ENCODE measurements around the gene PGM1. TPM values are rescaled to one million over a fixed set of nuclear protein-coding genes. Genes with fewer than 3 reads are reported as not detected.
A peak's percentile ranks its signal among the peaks of the same experiment; 100 is the strongest.

Gene PGM1
- polyA plus RNA-seq, 1 donor from 2014 or later = 24.7 TPM

DNA sequence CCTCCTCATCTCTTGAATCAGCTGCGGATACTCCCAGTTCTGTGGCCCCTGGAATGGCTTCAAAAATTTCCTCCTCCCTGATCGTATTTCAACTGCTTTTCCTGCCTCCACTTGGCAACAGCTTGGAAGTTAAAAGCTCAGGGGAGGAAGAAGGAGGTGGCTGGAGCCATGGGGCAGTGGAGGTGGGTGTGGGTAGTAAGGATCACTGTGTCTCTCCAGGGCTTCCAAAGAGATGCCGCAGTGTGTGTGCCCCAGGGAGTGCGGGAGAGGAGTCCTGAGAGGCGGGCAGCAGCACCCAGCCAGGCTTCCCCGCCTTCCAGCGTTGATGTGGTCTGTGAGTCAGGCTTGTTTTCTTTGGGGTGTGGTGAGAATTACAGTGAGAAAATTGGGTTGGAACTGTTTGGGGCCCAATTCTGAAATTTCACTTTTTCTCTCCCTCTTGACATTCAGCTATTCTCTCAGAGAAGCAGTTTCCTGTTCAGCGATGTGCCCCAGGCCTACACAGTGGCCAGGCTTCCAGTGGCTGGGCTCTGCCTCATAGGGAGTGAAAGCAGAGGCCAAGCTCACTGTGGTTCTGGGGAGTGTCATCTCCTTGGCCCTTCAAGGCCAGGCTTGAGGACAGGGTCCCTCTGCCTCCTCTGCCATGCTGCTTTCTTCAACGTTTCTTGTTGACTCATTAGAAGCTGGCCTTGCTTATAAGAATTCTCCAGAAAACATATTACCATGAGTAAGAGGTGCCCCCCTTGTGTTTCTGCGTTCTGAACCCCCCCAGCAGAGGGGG lies 69.0 kb downstream of the PGM1 start:
- Mint-ChIP-seq H3K4me1 (no peaks in the 10 kb centered on the region), H3K9me3 (peaks cover 2 to 7% (median 2%) of the 10 kb centered on the region in 3 donors), H3K36me3 (peaks cover 19% of the 10 kb centered on the region), H3K27ac (no peak overlapping the region), H3K4me3 (no peak overlapping the region), H3K27me3 (no peaks in the 10 kb centered on the region)

GRCh38 chr1:63662841-63663240 lies 69.6 kb downstream of the PGM1 start:
- Mint-ChIP-seq H3K36me3 (peaks cover 19% of the 10 kb centered on the region), H3K9me3 (peaks cover 2 to 7% (median 2%) of the 10 kb centered on the region in 3 donors), H3K4me1 (no peaks in the 10 kb centered on the region), H3K27ac (no peak overlapping the region), H3K4me3 (no peak overlapping the region), H3K27me3 (no peaks in the 10 kb centered on the region)

GRCh38 chr1:63663301-63663700 lies 70.1 kb downstream of the PGM1 start:
- no peaks in the 10 kb centered on the region for H3K27me3 Mint-ChIP-seq
- H3K27ac Mint-ChIP-seq = no peak overlapping the region
- no peaks in the 10 kb centered on the region for H3K4me1 Mint-ChIP-seq
- peaks cover 19% of the 10 kb centered on the region for H3K36me3 Mint-ChIP-seq
- H3K9me3 Mint-ChIP-seq = peaks cover 2 to 7% (median 2%) of the 10 kb centered on the region in 3 donors
- no peak overlapping the region for H3K4me3 Mint-ChIP-seq

GRCh38 chr1:63663873-63664272 lies 70.7 kb downstream of the PGM1 start:
- Mint-ChIP-seq H3K27me3 (no peaks in the 10 kb centered on the region), H3K27ac (no peak overlapping the region), H3K9me3 (peaks cover 0 to 7% (median 2%) of the 10 kb centered on the region in 3 donors), H3K36me3 (peaks cover 18% of the 10 kb centered on the region), H3K4me3 (no peak overlapping the region), H3K4me1 (no peaks in the 10 kb centered on the region)

GRCh38 chr1:63664742-63665141 lies 71.5 kb downstream of the PGM1 start:
- Mint-ChIP-seq H3K27me3 (no peaks in the 10 kb centered on the region), H3K9me3 (peaks cover 0 to 7% (median 2%) of the 10 kb centered on the region in 3 donors), H3K4me3 (no peak overlapping the region), H3K27ac (no peak overlapping the region), H3K36me3 (peaks cover 17% of the 10 kb centered on the region), H3K4me1 (no peaks in the 10 kb centered on the region)

- H3K27me3 Mint-ChIP-seq = no peaks in the 10 kb centered on the region
- H3K4me3 Mint-ChIP-seq = no peak overlapping the region
- no peak overlapping the region for H3K27ac Mint-ChIP-seq
- peaks cover 17% of the 10 kb centered on the region for H3K36me3 Mint-ChIP-seq
- H3K9me3 Mint-ChIP-seq = peaks cover 0 to 7% (median 2%) of the 10 kb centered on the region in 3 donors
- H3K4me1 Mint-ChIP-seq = no peaks in the 10 kb centered on the region
These were observed 72.2 kb downstream of the PGM1 start for GRCh38 chr1:63665410-63665809.

DNA sequence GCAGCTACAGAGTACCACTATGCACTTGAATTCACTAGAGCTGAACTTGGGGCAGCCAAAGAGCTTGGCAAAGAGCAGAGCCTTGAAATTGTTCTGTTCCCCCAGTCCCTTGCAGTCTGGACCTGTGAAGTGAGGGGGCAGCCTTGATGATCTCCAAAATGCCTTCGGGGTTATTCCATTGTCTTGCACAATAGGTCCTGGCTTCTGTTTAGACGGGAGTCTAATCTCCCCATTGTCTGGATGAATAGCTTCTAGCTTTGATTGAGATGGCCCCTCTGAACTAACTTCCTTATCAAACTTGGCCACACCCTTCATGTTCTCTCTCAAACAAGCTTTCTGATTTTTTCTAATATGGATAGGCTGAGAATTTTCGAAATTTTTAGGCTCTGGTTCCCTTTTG lies 72.6 kb downstream of the PGM1 start:
- Mint-ChIP-seq H3K9me3 (peaks cover 0 to 7% (median 2%) of the 10 kb centered on the region in 3 donors), H3K36me3 (peaks cover 17% of the 10 kb centered on the region), H3K4me1 (no peaks in the 10 kb centered on the region), H3K27me3 (no peaks in the 10 kb centered on the region), H3K27ac (peak overlapping the region in 1 of 3 donors; percentile 26), H3K4me3 (no peak overlapping the region)

DNA sequence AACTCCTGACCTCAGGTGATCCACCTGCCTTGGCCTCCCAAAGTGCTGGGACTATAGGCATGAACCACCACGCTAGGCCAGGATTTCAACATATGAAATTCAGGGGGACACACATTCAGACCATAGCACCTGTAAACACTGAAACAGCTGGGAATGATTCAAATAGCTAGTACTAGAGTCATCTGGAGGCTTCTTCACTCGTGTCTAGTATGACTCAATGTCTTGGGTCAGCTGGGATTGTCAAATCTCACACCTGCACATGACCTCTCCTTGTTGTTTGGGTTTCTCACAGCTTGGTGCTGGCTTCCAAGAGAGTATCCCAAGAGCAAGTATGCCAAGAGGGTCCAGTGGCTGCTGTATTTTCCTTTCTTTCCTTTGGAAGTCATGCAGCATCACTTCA lies 75.1 kb downstream of the PGM1 start:
- Mint-ChIP-seq H3K9me3 (peaks cover 0 to 7% (median 2%) of the 10 kb centered on the region in 3 donors), H3K27ac (no peak overlapping the region), H3K36me3 (peaks cover 14% of the 10 kb centered on the region), H3K4me3 (no peak overlapping the region), H3K4me1 (no peaks in the 10 kb centered on the region), H3K27me3 (no peaks in the 10 kb centered on the region)

DNA sequence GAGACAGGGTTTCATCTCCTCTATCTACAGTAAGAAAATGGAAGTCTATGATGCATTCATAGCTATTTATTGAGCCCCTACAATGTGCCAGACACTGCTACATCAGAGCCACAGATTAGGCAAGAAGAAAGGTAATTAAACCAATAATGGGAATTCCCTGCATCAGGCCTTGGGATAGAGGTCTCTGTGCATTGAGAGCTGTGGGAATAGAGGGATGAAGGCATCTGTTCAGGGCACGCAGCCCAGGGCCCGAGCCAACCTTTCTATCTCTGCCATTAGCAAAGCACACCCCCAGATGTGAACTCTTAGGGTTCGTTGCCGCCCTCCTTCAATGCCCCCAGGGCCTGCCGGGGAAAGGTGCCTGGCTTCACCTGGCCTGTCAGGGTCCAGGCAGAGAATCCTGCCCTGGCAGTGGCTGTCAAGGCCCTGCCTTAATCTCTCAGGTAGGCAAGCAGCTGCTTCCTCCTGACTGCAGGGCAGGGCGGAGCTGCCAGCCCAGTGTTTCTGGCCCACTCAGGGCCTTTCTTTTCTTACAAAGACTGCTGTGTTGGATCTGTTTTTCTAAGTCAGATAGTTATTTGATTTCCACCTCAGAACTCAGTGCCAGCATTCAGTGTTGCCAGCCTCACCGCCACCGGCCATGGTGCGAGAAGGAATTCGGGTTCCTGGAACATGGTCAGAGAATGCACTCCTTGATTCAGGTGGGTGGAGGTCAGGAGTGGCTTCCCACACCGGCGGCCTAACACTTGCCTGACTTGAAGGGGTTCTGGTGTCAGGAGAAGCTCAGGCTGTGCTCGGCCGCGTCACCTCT lies 76.1 kb downstream of the PGM1 start:
- H3K27me3 Mint-ChIP-seq = no peaks in the 10 kb centered on the region
- H3K9me3 Mint-ChIP-seq = peaks cover 0 to 3% (median 0%) of the 10 kb centered on the region in 3 donors
- no peak overlapping the region for H3K4me3 Mint-ChIP-seq
- H3K27ac Mint-ChIP-seq = no peak overlapping the region
- no peaks in the 10 kb centered on the region for H3K4me1 Mint-ChIP-seq
- H3K36me3 Mint-ChIP-seq = peaks cover 11% of the 10 kb centered on the region

DNA sequence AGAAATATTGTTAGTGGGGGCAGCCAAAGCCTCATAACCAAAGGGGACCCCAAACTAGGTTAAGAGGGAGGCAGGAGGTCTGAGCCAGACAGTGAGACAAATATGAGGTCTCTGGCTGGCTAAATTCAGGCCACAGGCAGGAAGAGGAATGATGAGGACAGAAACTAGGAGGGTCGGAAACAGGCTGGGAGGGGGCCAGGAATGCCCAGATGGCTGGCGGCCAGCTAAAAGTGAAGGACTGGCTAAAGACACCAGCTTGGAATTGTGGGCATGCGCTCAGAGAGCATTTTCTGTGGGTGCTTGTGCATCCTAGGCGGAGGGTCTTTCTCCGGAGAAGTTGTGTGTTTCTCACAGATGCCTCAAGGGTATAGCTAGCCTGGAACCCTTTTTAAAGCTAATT lies 77.0 kb downstream of the PGM1 start:
- Mint-ChIP-seq H3K36me3 (peaks cover 4% of the 10 kb centered on the region), H3K27me3 (no peaks in the 10 kb centered on the region), H3K27ac (no peak overlapping the region), H3K4me3 (no peak overlapping the region), H3K9me3 (no peaks in the 10 kb centered on the region), H3K4me1 (no peaks in the 10 kb centered on the region)

DNA sequence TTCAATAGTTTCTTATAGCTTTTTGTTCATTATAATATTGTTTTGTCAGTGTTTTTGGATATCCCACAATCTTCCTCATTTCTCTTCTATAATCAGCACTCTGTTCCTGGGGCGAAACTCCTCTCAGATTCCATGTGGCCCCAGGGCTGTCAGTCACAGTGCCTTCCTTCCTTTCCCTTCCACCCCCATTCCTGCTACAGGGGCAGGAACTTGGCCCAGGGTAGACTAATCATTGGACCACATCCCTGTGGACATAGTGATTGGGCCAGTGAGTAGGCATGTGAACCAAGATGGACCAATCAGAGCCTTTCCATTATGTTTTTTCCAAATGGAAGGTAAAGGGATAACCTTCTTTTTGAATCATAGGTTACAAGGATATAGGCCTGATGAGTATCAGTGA lies 78.3 kb downstream of the PGM1 start:
- peaks cover 4% of the 10 kb centered on the region for H3K36me3 Mint-ChIP-seq
- H3K4me3 Mint-ChIP-seq = no peak overlapping the region
- H3K9me3 Mint-ChIP-seq = no peaks in the 10 kb centered on the region
- no peak overlapping the region for H3K27ac Mint-ChIP-seq
- H3K4me1 Mint-ChIP-seq = no peaks in the 10 kb centered on the region
- H3K27me3 Mint-ChIP-seq = no peaks in the 10 kb centered on the region

DNA sequence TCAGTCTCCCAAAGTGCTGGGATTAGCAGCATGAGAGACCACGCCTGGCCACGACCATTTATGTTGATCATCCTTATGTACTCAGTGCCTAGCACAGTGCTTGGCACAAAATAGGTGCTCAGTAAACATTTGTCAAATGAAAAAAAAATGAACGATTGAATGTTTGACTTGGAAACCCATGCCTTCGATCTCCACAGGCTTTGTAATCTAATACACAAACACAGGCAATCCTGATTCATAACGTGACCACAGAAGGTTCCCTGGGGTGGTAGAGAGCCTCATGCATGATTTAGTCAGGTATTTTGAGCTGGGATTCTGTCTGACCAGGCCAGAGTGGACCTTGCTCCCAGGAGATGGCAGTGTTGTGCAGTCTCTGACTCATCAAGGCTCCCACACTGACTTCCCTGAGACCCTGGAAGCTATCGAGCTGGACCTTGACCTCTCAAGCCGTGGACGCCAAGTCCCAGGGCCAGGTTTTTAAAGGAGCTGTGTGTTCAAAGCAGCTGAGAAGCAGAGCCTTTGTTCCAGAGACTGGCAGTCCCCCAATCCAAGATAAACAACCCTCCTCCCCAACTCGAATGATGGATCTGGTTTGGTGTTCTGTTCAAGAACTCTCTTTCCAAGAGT lies 81.1 kb downstream of the PGM1 start:
- Mint-ChIP-seq H3K27me3 (peaks cover 2% of the 10 kb centered on the region), H3K27ac (no peak overlapping the region), H3K4me1 (no peaks in the 10 kb centered on the region), H3K36me3 (peaks cover 3% of the 10 kb centered on the region), H3K9me3 (peaks cover 0 to 7% (median 2%) of the 10 kb centered on the region in 3 donors), H3K4me3 (no peak overlapping the region)

DNA sequence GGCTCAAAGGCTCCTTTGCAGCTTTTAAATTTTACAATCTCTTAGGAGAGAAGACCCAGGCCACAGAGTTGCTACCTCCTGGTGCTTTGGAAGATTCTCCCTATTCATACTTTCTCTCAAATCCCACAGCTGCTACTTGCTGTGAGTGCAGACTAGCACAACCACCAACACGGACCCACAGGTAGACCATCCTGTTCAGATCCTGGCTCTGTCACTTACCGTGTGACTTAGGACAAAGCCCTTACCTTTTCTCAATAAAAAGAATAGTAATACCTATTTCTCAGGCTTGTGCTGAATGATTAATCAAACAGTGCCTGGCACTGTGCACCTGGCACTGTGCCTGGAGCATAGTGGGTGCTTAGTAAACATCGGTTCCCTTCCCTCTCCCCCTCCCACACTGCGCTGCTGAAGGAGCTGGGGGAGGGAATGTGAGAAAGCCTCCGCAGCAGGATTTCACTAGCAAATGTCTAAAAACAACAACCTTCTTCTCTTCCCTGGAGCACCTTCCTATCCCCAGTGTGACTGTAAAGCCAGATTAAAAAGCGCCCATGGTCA lies 81.7 kb downstream of the PGM1 start:
- Mint-ChIP-seq H3K27ac (no peak overlapping the region), H3K4me3 (no peak overlapping the region), H3K9me3 (peaks cover 0 to 8% (median 7%) of the 10 kb centered on the region in 3 donors), H3K27me3 (peaks cover 2% of the 10 kb centered on the region), H3K4me1 (no peaks in the 10 kb centered on the region), H3K36me3 (peaks cover 3% of the 10 kb centered on the region)

DNA sequence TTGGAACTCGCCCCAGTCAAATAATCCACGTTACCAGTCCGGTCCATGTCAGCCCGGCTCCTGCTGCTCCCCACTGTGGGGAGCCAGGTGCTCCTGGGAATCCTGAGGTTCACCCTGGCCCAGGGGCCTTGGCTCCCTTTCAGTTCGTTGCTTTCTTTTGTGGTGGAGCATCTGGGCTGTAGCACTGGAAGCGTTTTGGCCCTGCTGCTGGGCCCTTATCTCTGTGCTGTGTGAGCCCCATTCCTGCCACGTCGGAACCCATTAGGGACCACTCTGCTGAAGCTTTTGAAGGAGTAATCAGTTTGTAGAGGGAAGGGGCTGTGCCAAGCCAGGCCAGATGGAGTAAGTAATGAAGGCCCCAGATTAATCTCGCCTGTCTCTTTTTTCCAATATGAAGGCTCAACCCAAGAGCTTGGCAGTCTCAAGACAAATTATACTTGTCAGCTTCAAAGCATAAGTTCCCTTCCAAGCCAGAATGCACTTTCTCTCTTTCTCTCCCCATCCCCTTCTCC lies 82.3 kb downstream of the PGM1 start:
- Mint-ChIP-seq H3K27ac (no peak overlapping the region), H3K4me3 (no peak overlapping the region), H3K4me1 (no peaks in the 10 kb centered on the region), H3K9me3 (peaks cover 2 to 9% (median 7%) of the 10 kb centered on the region in 3 donors), H3K36me3 (peaks cover 3% of the 10 kb centered on the region), H3K27me3 (peaks cover 2% of the 10 kb centered on the region)

- H3K4me3 Mint-ChIP-seq = no peak overlapping the region
- peaks cover 2% of the 10 kb centered on the region for H3K27me3 Mint-ChIP-seq
- H3K4me1 Mint-ChIP-seq = no peaks in the 10 kb centered on the region
- peaks cover 2 to 9% (median 7%) of the 10 kb centered on the region in 3 donors for H3K9me3 Mint-ChIP-seq
- no peak overlapping the region for H3K27ac Mint-ChIP-seq
- H3K36me3 Mint-ChIP-seq = peaks cover 5% of the 10 kb centered on the region
These were observed 84.3 kb downstream of the PGM1 start for GRCh38 chr1:63677497-63677896.

Data from IgD-negative memory B cell (primary cell).